ENCODE measurements around the gene CYP1B1.
"Not testable (repeated sequence)": the region's sequence is repeated elsewhere in the genome, so short reads cannot be mapped to it uniquely, and the experiment has no call there.

CYP1B1 gene

DNA sequence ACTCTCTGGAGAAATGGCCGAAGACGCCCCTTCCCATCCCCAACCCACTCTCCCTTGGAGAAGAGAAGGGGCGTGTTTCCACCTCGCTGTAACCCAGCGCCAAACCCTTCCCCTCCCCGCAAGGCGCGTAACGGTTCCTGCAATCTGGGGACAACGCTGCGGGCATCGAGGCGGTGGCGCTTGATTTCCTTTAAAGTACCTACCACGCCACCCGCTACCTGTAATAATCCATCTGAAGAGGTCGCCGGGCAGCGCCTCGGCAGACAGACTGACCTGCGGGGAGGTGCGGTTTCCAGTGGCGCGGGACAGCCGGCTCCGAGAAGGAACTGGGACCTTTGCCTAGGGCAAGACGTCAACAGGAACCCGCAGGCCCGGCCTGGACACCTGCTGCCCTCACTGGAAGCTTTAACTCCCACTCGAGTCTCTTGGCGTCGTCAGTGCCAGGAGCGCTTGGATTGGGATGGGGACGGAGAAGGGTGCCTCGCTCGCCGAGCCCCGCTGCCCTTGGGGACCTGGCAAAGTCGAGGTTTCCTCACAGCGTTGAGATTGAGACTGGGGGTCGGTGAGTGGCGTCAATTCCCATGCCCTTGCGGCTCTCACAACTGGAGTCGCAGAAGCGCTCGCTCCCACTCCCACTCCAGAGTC lies at the start of gene CYP1B1:
Gene CYP1B1 (minus strand): TSS at position 645 of the 645 bp plus-strand sequence. CDS start 763 bp downstream, outside the sequence.
- DNase-seq (ENCODE audit: low read depth in 2 of 2), result no peak

DNA sequence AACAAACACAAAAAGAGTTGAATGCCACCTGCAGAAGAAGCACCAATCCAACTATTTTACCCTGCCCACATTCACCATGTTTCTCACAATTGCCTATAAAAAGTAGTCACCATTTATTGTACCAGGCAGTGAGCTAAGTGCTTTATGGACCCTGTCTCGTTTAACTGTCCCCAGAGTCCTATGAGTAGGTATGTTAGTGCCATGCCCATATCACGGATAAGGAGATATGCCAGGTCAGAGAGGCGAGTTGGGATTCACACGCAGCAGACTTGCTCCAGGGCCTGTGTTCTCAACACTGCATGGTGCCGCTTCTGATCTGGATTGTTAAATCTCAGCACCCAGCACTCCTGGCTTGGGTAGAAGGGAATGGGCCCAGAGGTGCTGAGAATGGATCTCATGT lies 49.1 kb upstream of the CYP1B1 start:
- DNase-seq (ENCODE audit: low read depth in 2 of 2), result no peak

DNA sequence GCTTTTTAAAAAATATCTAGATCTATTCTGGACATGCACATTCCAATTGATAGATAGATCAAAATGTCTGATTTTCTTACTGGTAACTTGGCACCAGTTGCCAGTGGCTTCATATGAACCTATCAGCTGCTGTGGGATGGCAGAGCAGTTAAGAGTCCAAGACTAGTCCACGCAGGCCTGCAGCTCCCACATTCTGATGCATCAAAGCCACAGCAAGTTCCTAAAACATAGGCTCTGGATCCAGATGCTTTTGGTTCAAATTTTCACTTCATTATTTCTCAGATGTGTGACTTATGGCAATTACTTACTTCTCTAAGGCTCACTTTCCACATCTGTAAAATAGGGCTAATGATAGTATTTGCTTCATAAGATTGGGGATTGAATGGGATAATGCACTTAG lies 48.0 kb upstream of the CYP1B1 start:
- no peak for DNase-seq (ENCODE audit: low read depth in 2 of 2)

DNA sequence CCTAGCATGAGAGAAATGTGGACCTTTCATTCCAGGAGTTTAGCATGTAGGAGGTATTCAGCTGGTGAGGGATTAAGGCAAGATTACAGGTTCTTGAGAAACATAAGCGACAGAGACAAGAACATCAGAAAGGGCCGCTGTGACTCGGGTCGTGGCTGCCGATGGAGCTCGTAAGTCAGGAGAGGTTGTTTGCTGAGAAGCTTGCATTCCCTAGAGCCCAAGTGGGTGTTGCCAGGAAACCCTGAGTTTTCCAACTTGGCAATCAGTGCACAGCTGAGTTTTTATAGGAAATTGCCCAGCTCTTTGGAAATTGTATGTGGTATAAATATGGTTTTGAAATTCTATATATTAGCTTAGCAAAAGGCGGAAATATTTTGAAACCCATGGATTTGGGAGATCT lies 46.4 kb upstream of the CYP1B1 start:
- DNase-seq (ENCODE audit: low read depth in 2 of 2), result no peak

DNA sequence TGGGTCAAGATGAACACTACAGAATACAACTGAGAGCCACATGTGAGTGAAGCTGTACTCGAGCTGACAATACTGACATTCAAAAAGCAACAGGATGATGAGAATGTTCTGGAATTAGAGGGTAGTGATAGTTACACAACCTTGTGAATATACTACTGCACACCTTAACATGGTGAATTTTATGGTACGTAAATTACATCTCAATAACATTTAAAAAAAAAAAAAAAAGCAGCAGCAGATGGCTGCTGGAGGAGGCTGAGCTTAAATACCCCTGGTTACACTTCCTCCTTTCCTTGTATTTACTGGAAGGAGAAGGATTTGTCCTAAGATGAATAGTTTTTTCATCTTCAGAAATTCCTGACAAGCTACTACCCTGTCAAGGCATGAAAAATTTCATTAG lies 45.5 kb upstream of the CYP1B1 start:
- DNase-seq (ENCODE audit: low read depth in 2 of 2), result no peak

DNA sequence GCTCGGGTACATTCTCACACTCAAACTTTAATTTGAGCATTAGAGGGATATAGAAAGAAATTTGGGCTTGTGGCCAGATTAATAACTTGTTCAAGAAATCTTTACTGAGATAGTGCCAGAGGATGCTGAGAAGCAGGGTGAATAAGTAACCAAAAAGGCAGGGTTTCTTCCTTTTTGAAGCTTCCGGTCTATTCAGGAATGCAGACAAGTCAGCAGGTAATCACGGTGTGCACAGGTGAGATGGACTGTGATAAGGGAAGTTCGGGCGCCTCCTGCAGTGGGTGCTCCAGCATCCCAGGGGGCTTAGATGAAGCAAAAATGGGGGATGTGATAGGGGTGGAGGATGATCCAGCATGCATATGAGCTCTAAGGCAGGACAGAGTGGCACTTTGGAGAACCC lies 44.9 kb upstream of the CYP1B1 start:
- DNase-seq (ENCODE audit: low read depth in 2 of 2), result no peak

DNA sequence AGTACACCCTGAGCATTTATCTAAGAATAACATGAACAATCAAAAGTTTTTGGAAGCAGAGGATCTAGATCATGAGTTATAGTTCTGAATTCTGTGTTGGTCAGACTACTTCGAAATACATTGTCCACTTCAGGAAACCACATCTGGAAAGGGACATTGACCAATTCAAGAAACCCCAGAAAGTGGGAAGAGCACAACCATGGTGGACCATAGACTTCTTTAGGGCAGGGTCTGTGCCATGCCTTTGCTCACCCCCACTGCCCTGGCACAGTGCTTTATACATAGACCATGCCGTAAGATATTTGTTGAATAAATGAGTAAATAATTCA lies 44.3 kb upstream of the CYP1B1 start:
- no peak for DNase-seq (ENCODE audit: low read depth in 2 of 2)

DNA sequence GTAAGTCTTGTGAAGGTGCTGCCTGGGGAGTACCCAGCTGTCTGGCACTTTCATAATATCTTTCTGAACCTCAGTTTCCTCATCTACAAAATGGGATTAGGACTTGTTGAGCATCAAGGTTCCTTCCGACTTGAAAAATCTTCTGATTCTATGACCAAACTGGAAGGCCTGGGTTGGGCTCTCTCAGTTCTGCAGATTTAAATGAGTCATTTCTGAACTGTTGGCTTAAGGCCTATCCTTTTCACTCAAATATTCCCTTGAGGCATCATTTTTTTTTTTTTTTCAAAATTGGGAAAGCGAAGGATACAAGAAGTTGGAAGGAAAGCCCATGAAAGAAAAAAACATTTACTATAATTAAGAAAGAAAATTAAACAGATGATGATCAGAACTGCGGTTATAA lies 40.8 kb upstream of the CYP1B1 start:
- DNase-seq (ENCODE audit: low read depth in 2 of 2), result no peak

DNA sequence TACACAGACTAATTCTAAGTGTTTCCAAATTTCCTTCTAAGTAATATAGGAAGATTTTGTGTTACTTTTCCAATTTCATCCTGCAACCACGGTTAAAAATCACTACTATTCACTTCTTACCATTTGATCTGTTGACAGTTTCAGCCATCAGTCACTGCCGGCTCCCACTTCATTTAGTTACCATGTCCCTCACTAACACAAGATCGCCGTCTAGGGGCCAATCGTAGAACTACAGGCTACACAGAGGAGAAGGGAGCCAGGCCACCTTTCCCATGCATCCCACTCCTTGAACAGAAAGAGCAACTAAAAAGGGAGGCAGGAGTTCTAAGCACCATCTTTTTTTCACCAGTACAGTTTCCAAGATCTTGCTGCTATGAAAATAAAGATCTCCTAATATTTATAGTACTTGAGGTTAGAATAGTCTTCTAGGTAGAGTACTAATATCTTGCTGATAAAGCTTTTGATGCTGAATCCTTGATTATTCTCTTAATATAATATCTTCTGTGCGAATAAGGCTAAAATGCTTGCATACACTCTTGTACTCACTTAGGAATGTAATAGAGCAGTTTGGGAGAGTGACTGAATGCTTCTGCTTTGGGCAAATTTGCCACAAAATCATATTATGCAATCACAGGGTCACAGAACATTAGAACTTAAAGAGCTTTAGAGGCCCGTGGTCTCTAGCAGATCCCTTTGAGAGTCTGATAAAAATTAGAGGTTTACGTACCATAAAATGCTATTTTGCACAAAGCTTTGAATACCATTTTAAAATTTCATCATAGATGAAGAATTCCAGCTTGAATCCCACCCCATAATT lies 39.5 kb upstream of the CYP1B1 start:
- peak; percentile 51 to 65 for DNase-seq (ENCODE audit: low read depth in 2 of 2)

DNA sequence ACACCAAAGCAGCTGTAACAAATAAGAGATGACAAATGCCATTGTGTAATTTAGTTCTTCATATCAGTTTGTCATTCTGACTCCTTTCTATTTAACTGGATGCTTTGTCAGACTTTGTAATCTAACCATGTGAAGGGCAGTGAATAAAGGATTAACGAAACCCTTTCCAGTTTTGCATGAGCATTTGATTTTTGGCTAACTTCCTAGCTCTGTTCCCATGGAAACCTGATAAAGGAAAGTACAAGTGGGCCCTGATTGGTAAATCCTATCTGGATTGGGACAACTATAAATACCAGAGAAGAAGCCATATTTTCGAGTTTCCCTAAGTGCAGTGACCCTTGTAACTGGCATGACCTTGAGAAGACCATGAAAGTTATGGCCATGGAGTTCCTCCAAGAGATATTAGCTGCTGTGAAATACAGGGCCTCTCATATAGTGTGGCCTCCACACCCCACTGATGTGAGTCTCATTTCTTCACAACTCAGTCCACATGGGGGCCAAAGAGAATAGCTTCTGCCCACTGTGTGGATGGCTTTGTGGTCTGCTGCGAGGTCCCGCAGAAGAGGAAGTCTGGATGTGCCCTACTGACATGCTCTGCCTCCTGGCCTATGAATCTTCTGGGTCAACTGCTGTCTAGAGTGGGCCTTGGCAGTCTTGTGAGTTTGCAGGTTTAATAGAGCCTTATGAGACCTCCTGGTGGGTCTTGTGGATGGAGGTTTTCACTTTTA lies 38.2 kb upstream of the CYP1B1 start:
- no peak for DNase-seq (ENCODE audit: low read depth in 2 of 2)

DNA sequence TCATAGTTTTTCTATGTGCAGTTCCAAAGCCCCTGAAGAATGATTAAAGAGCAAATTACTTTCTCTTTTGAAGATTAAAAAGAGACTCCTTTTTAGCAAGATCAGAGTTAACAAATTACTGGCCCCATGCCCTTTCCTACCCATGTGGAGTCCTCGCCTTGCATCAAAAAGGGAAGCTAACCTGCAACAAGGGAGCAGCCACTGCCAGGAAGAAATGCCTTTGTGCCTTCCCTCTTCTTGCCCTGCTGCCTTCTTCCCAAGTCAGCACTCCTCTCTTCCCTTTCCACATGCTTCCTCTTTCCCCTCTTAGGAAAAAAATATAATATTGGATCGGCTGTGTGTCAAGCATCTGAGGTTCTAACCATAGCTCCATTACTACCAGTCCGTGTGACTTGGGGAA lies 37.1 kb upstream of the CYP1B1 start:
- DNase-seq (ENCODE audit: low read depth in 2 of 2), result no peak

DNA sequence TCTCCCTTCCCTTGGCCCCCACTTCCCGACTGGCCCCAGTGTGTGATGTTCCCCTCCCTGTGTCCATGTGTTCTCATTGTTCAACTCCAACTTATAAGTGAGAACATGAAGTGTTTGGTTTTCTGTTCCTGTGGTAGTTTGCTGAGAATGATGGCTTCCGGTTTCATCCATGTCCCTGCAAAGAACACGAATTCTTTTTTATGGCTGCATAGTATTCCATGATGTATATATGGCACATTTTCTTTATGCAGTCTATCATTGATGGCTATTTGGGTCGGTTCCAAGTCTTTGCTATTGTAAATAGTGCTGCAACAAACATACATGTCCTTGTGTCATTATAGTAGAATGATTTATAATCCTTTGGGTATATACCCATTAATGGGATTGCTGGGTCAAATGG lies 35.4 kb upstream of the CYP1B1 start:
- not testable (repeated sequence) for DNase-seq (ENCODE audit: low read depth in 2 of 2)

DNA sequence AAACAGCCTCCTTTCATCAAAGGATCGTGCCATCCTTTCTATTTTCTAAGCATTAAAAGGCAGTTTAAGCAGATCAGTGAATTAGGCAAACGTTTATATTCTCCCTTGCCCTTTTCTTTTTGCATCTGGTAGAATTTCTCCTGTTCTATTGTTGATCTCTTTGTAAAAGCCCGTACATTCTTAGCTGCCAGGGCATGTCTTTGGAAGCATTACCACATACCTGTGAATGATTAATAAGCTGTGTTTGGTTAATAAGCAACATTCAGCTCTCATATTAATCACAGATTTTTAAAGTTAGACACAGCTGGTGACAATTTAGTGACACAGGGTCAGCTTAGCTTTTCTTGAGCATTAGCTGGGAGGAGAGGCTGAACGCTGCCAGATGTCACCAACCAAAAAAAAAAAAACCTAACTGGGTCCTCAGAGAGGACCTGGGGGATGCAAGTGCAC lies 33.8 kb upstream of the CYP1B1 start:
- no peak for DNase-seq (ENCODE audit: low read depth in 2 of 2)

DNA sequence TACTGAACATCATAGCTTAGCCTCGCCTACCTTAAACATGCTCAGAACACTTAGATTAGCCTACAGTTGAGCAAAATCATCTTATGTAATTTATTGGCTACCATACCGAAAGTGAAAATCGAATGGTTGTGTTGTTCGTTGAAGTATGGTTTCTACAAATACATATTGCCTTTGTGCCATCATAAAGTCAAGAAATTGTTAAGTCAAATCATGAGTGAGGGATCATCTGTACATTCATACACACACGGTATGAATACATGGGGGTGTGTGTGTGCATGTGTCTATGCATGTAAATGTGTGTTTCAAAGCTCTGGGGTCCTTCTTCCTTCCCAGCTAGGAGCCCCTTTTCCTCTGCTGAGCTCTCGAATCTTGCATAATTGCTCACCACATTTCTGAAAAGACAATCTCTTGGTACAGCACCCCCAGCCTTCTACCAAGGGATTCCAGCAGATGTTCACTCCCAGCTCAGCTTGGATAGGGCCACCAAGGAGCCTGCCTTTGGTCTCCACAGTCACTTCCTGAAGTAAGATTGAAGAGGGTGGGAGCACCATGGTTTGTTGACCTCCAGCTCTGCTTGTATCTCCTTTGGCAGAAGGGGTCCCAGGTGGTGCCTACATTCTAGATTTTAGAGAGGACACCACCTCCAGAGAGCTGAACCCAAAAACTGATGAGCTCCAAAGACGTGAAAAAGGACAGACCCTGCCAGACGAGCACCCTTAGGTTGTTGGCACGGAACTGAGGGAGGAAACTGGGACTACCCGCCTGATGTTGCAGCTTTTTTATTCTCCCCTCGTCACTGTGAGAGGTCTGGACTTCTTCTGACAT lies 33.2 kb upstream of the CYP1B1 start:
- DNase-seq (ENCODE audit: low read depth in 2 of 2), result no peak

DNA sequence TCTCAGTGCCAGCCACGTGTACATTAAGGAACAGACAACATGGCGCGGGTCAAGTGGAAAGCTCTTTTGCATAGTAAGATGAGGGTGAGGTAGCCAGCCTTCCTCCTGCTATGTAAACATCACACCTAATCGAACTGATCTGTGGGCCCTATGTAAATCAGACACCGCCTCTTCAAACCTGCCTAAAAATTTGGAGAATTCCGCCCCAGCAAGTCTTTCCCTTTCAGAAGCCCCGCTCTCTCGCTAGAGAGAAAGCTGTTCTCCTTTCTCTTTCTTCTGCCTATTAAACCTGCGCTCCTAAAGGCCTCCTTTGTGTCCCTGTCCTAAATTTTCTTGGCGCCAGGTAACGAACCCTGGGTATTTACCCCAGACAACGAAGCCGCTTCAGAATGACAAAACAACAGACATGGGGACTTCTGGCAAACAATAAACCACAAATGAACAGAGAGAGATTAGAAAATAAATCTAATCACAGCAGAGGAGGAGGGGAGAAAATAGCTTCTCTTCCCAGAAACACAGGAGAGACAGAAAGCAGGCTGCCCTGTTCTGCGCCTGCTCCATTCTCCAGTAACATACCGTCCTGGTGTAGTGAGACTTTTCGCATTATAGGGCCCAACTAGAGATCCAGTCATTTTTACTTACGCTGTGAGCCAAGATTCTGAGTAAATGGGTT lies 31.9 kb upstream of the CYP1B1 start:
- no peak for DNase-seq (ENCODE audit: low read depth in 2 of 2)

DNA sequence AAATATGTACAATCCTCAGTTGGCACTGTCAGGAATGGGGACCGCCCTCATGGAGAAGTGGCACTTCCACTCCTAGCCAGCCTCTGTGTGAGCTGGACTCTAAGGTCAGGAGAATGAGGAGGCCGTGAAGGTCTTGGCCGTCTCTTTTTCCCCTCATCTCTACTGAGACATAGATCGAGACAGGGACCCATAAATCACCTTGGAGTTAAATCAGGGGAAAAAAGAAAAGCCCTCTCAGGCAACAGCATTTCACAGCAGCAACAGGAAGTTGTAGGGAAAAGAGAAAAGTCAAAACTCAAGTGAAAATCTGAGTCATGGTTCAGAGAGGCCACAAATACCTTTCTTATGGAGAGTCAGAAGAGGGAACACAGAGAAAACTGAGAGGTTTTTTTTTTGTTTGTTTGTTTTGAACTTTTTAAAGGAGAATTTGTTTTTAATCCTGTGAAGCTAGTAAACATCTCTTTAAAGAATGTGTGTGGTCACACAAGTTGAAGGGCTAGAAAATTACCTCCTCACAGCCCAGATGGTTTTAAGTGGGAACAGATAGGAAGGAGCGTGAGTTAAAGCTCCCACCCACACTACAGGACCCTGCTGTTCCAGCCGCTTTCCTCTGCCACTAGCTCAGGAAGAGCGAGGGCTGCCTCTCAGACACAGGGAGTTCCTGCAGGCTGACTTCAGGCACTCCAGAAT lies 30.6 kb upstream of the CYP1B1 start:
- DNase-seq (ENCODE audit: low read depth in 2 of 2), result no peak

DNA sequence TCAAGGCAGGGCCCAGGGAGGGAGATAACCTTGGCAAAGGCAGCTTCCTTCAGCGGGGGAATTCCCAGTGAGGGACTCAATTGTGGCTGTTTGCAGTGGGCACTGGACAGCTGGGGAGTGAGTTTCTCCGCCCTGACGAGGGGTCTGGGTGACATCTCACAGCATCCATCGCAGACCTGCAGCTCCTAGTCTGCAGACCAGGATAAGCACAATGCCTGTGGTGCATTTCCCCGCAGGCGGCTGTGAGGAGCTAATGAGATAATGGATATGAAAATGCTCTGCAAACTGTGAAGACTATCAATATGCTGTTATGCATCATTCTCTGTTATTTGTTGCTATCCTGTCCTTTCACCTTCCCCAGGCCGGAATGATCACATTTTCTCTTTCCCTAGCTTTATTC lies 30.0 kb upstream of the CYP1B1 start:
- no peak for DNase-seq (ENCODE audit: low read depth in 2 of 2)

DNA sequence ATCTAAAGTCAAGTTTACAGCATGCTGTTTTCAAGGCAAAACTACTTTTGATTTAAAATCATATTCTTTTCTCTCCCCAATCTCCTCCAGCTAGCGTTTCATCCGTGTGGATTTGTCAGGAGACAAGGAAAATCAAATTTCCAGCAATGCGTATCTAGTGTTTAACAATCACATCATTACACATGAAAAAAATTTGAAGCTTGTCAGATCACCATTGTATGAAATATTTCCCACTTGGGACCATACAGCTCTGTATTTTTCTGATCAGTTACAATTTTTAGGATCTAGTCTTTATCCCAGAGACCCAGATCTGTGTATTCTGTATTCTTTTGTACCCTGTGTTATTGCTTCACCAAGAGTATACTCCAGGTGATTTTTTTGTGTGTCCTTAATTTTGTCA lies 28.6 kb upstream of the CYP1B1 start:
- DNase-seq (ENCODE audit: low read depth in 2 of 2), result no peak

DNA sequence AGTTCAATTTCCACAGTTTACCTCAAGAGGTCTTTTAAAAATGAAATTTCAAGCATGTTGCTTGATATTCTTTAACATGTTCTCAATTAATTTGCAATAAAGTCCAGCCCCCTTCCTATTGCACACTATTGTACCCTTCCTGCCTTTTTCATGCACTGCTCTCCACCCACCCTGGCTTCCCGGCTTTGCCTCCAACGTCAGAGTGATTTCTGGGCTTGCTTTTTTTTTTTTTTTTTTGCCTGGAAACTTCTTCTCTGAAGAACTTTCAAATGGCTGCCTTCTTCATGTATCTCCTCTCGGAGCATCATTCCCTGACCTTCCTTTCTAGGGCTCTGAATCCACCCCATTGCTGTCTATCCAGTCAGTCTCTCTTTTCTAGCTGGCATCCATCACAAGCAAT lies 24.4 kb upstream of the CYP1B1 start:
- no peak for DNase-seq (ENCODE audit: low read depth in 2 of 2)

DNA sequence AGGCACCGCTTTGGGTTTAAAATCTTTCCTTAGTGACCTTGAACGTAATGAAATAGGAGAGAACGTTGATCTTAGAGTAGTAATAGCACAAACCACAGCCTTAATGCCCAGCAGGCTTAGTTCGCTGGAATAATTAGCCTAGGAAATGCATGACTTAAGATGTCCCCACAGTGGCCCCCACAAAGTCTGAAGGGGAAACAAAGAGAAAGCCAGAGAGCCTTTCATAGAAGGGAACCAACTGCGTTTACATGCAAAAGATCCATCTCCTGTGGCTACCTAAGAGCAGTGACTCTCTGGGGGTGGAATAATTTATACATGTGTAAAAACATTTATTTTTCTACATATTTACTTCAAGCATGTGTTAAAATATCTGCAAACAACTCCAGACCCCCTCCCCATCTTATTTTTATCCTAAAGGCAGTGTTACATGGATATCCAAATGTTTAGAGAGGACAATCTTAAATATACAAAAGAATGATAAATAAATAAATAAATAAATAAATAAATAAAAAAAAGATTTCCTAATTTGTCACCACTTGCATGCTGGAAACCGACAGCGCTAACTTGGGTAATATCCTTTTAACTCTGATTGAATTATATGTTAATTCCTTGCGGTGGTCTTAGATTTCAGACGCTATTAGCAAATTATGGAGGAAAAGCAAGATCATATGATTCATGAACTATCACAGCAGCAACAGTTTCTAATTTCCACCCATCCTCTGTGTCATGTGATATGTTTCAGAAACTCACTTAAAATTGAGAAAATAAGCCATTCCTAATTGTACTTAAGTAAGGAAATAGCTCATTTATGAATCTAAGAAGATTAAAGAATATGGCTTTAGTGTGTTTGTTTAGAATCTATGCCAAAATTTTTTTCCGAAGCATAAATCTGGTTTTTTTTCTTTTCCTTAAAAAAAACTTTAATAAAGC lies 23.4 kb upstream of the CYP1B1 start:
- DNase-seq (ENCODE audit: low read depth in 2 of 2), result no peak
